ENCODE results near the gene HOXD9.

Gene HOXD9

GRCh38 chr2:176146101-176146500 lies 23.6 kb downstream of the HOXD9 start:
- Histone ChIP-seq H3K4me2 (ENCODE audit: low read length) (no peak overlapping the region), H3K27me3 (ENCODE audit: control insufficient read depth, insufficient read depth, low read length) (peaks cover 5% of the 10 kb centered on the region), H3K36me3 (ENCODE audit: insufficient read depth, low read length) (no peaks in the 10 kb centered on the region), H3K4me3 (ENCODE audit: low read length) (no peak overlapping the region), H3K9ac (ENCODE audit: low read depth, low read length) (no peak overlapping the region), H3K4me1 (ENCODE audit: control insufficient read depth, insufficient read depth, low read length) (no peaks in the 10 kb centered on the region), H3K9me3 (replicated peaks; ENCODE audit: low read length) (no peaks in the 10 kb centered on the region)

GRCh38 chr2:176146645-176147044 lies 24.1 kb downstream of the HOXD9 start:
- Histone ChIP-seq H3K9me3 (replicated peaks; ENCODE audit: low read length) (no peaks in the 10 kb centered on the region), H3K4me2 (ENCODE audit: low read length) (no peak overlapping the region), H3K36me3 (ENCODE audit: insufficient read depth, low read length) (no peaks in the 10 kb centered on the region), H3K4me3 (ENCODE audit: low read length) (no peak overlapping the region), H3K9ac (ENCODE audit: low read depth, low read length) (no peak overlapping the region), H3K4me1 (ENCODE audit: control insufficient read depth, insufficient read depth, low read length) (no peaks in the 10 kb centered on the region), H3K27me3 (ENCODE audit: control insufficient read depth, insufficient read depth, low read length) (peaks cover 5% of the 10 kb centered on the region)

GRCh38 chr2:176147210-176147799 lies 24.8 kb downstream of the HOXD9 start:
- Histone ChIP-seq H3K4me1 (ENCODE audit: control insufficient read depth, insufficient read depth, low read length) (no peaks in the 10 kb centered on the region), H3K4me3 (ENCODE audit: low read length) (no peak overlapping the region), H3K27me3 (ENCODE audit: control insufficient read depth, insufficient read depth, low read length) (peaks cover 5% of the 10 kb centered on the region), H3K9me3 (replicated peaks; ENCODE audit: low read length) (no peaks in the 10 kb centered on the region), H3K4me2 (ENCODE audit: low read length) (no peak overlapping the region), H3K9ac (ENCODE audit: low read depth, low read length) (no peak overlapping the region), H3K36me3 (ENCODE audit: insufficient read depth, low read length) (no peaks in the 10 kb centered on the region)

GRCh38 chr2:176147800-176148496 lies 25.4 kb downstream of the HOXD9 start:
- no peaks in the 10 kb centered on the region for H3K4me1 ChIP-seq (ENCODE audit: control insufficient read depth, insufficient read depth, low read length)
- H3K36me3 ChIP-seq (ENCODE audit: insufficient read depth, low read length), result no peaks in the 10 kb centered on the region
- no peak overlapping the region for H3K9ac ChIP-seq (ENCODE audit: low read depth, low read length)
- H3K27me3 ChIP-seq (ENCODE audit: control insufficient read depth, insufficient read depth, low read length), result peaks cover 5% of the 10 kb centered on the region
- no peak overlapping the region for H3K4me2 ChIP-seq (ENCODE audit: low read length)
- H3K9me3 ChIP-seq (replicated peaks; ENCODE audit: low read length), result no peaks in the 10 kb centered on the region
- H3K4me3 ChIP-seq (ENCODE audit: low read length), result no peak overlapping the region

GRCh38 chr2:176148751-176149421 lies 26.4 kb downstream of the HOXD9 start:
- H3K27me3 ChIP-seq (ENCODE audit: control insufficient read depth, insufficient read depth, low read length), result peaks cover 5% of the 10 kb centered on the region
- H3K9me3 ChIP-seq (replicated peaks; ENCODE audit: low read length), result no peaks in the 10 kb centered on the region
- no peak overlapping the region for H3K9ac ChIP-seq (ENCODE audit: low read depth, low read length)
- no peak overlapping the region for H3K4me3 ChIP-seq (ENCODE audit: low read length)
- no peaks in the 10 kb centered on the region for H3K4me1 ChIP-seq (ENCODE audit: control insufficient read depth, insufficient read depth, low read length)
- no peak overlapping the region for H3K4me2 ChIP-seq (ENCODE audit: low read length)
- H3K36me3 ChIP-seq (ENCODE audit: insufficient read depth, low read length), result no peaks in the 10 kb centered on the region

GRCh38 chr2:176149481-176149938 lies 27.0 kb downstream of the HOXD9 start:
- Histone ChIP-seq H3K9me3 (replicated peaks; ENCODE audit: low read length) (no peaks in the 10 kb centered on the region), H3K4me1 (ENCODE audit: control insufficient read depth, insufficient read depth, low read length) (no peaks in the 10 kb centered on the region), H3K9ac (ENCODE audit: low read depth, low read length) (no peak overlapping the region), H3K4me2 (ENCODE audit: low read length) (no peak overlapping the region), H3K36me3 (ENCODE audit: insufficient read depth, low read length) (no peaks in the 10 kb centered on the region), H3K27me3 (ENCODE audit: control insufficient read depth, insufficient read depth, low read length) (peaks cover 6% of the 10 kb centered on the region), H3K4me3 (ENCODE audit: low read length) (no peak overlapping the region)

GRCh38 chr2:176149939-176150583 lies 27.5 kb downstream of the HOXD9 start:
- H3K9ac ChIP-seq (ENCODE audit: low read depth, low read length), result no peak overlapping the region
- peaks cover 11% of the 10 kb centered on the region for H3K27me3 ChIP-seq (ENCODE audit: control insufficient read depth, insufficient read depth, low read length)
- H3K4me2 ChIP-seq (ENCODE audit: low read length), result no peak overlapping the region
- no peaks in the 10 kb centered on the region for H3K9me3 ChIP-seq (replicated peaks; ENCODE audit: low read length)
- no peak overlapping the region for H3K4me3 ChIP-seq (ENCODE audit: low read length)
- no peaks in the 10 kb centered on the region for H3K4me1 ChIP-seq (ENCODE audit: control insufficient read depth, insufficient read depth, low read length)
- H3K36me3 ChIP-seq (ENCODE audit: insufficient read depth, low read length), result no peaks in the 10 kb centered on the region

- H3K9ac ChIP-seq (ENCODE audit: low read depth, low read length), result no peak overlapping the region
- H3K36me3 ChIP-seq (ENCODE audit: insufficient read depth, low read length), result no peaks in the 10 kb centered on the region
- no peaks in the 10 kb centered on the region for H3K4me1 ChIP-seq (ENCODE audit: control insufficient read depth, insufficient read depth, low read length)
- no peak overlapping the region for H3K4me2 ChIP-seq (ENCODE audit: low read length)
- peaks cover 7% of the 10 kb centered on the region for H3K27me3 ChIP-seq (ENCODE audit: control insufficient read depth, insufficient read depth, low read length)
- no peak overlapping the region for H3K4me3 ChIP-seq (ENCODE audit: low read length)
- H3K9me3 ChIP-seq (replicated peaks; ENCODE audit: low read length), result no peaks in the 10 kb centered on the region
Measured at GRCh38 chr2:176150584-176151441, 28.3 kb downstream of the HOXD9 start.

GRCh38 chr2:176151442-176152287 lies 29.1 kb downstream of the HOXD9 start, which contains the start of gene HOXD4:
HOXD4 (plus strand) TSS chr2:176151550; CDS start chr2:176151634, 84 bp downstream.
- Histone ChIP-seq H3K9ac (ENCODE audit: low read depth, low read length) (no peak within 1 kb of the TSS), H3K27me3 (ENCODE audit: control insufficient read depth, insufficient read depth, low read length) (peaks cover 9% of the 10 kb centered on the region), H3K36me3 (ENCODE audit: insufficient read depth, low read length) (no peaks in the 10 kb centered on the region)

More at GRCh38 chr2:176151442-176152287, 29.1 kb downstream of the HOXD9 start, which contains the start of gene HOXD4:
- no peaks in the 10 kb centered on the region for H3K4me1 ChIP-seq (ENCODE audit: control insufficient read depth, insufficient read depth, low read length)
- H3K4me2 ChIP-seq (ENCODE audit: low read length), result no peak within 1 kb of the TSS
- no peaks in the 10 kb centered on the region for H3K9me3 ChIP-seq (replicated peaks; ENCODE audit: low read length)
- no peak within 1 kb of the TSS for H3K4me3 ChIP-seq (ENCODE audit: low read length)
